HepG2 (cell line): ENCODE data around the gene TYW1. TPM values are rescaled to one million over a fixed set of nuclear protein-coding genes. Genes with fewer than 3 reads are reported as not detected.
"Not testable (repeated sequence)": the region's sequence is repeated elsewhere in the genome, so short reads cannot be mapped to it uniquely, and the experiment has no call there.

ENCODE experiments used
- ATAC-seq: fragments of 200-7000 bp; cut with Tn5 transposase; 3 replicates; pipeline ENCODE4 v1.9.1; 2020; ENCODE audit warnings: mild to moderate bottlenecking, moderate library complexity
- BruUV-seq: library from RNA; stranded (reverse); fragments of 400-500 nt; replicated peaks from 2 replicates; lab custom pipeline; 2021; lab: Mats Ljungman, UMichigan
- CTCF ChIA-PET: fragments of 300-600 bp; formaldehyde crosslinking; extraction: SDS; loops from one replicate; lab custom pipeline; 2021; ENCODE audit warnings: low total read pairs, inconsistent platforms, low intra/inter-chr PET ratio; lab: Yijun Ruan, JAX
- POLR2A ChIA-PET: fragments of 350-600 bp; sonication (Branson Sonifier 250); formaldehyde crosslinking; loops from one replicate; lab custom pipeline; 2020; ENCODE audit warnings: antibody characterized with exemption, inconsistent platforms; lab: Yijun Ruan, JAX
- DNase-seq: peaks from one replicate; pipeline ENCODE4 v3.0.0-alpha.2; 2015; ENCODE audit warnings: low spot score
- FAIRE-seq: peaks from 3 replicates; lab custom pipeline; 2011; peaks lifted over from hg19 to GRCh38; lab: Jason Lieb, UNC
- H2AFZ ChIP-seq: one replicate; pipeline ENCODE4 v1.6.1; 2011; ENCODE audit warnings: low read length, inconsistent platforms
- H3K27ac ChIP-seq: fragments of 300-600 bp; 3 replicates; pipeline ENCODE4 v1.8.0; 2011; ENCODE audit warnings: mixed run types, mild to moderate bottlenecking, mixed read lengths, low read length, inconsistent platforms; ENCODE audit not compliant: insufficient read depth; ENCODE audit errors: extremely low read length
- H3K27me3 ChIP-seq, 2 experiments: fragments of 200-600 bp in 1 of 2; 2 replicates in 1 of 2; 3 replicates in 1 of 2; pipeline versions ENCODE4 v1.6.0 to v1.8.0; 2011; ENCODE audit warnings: low read length in 2 of 2, mild to moderate bottlenecking in 2 of 2, moderate library complexity in 2 of 2, inconsistent platforms in 1 of 2; ENCODE audit not compliant: insufficient read depth in 2 of 2, control insufficient read depth in 1 of 2
- H3K36me3 ChIP-seq, 2 experiments: fragments of 200-600 bp in 1 of 2; replicated peaks in 1 of 2; 2 replicates in 1 of 2; 3 replicates in 1 of 2; pipeline versions ENCODE4 v1.5.1 to v1.8.0; 2011; ENCODE audit warnings: low read length in 2 of 2, inconsistent platforms in 1 of 2; ENCODE audit not compliant: insufficient read depth in 2 of 2, control insufficient read depth in 1 of 2
- H3K4me1 ChIP-seq: 2 replicates; pipeline ENCODE4 v1.5.1; 2012; ENCODE audit warnings: low read length, inconsistent platforms; ENCODE audit not compliant: insufficient read depth
- H3K4me2 ChIP-seq: 2 replicates; pipeline ENCODE4 v1.6.0; 2011; ENCODE audit warnings: low read depth, low read length, inconsistent platforms
- H3K4me3 ChIP-seq, 3 experiments: fragments of 200-600 bp in 1 of 3; sonication (generic), shearing (Covaris generic) in 1 of 3; replicated peaks in 1 of 3; 2 replicates each; pipeline ENCODE4 v1.5.1; 2011 to 2016; ENCODE audit warnings: low read length in 3 of 3, inconsistent platforms in 2 of 3, low read depth in 2 of 3, mild to moderate bottlenecking in 2 of 3, control low read depth in 1 of 3, mixed read lengths in 1 of 3; ENCODE audit not compliant: insufficient read depth in 1 of 3
- H3K79me2 ChIP-seq: one replicate; pipeline ENCODE4 v1.6.1; 2011; ENCODE audit warnings: low read length, inconsistent platforms; ENCODE audit not compliant: insufficient read depth
- H3K9ac ChIP-seq: 2 replicates; pipeline ENCODE4 v1.6.0; 2011; ENCODE audit warnings: mild to moderate bottlenecking, low read depth, low read length, inconsistent platforms; ENCODE audit not compliant: insufficient read depth
- H3K9me3 ChIP-seq: 2 replicates; pipeline ENCODE4 v1.5.1; 2012; ENCODE audit warnings: mild to moderate bottlenecking, low read length
- H4K20me1 ChIP-seq: 2 replicates; pipeline ENCODE4 v1.6.0; 2011; ENCODE audit warnings: inconsistent platforms, mild to moderate bottlenecking, low read length, moderate library complexity; ENCODE audit not compliant: insufficient read depth
- WGBS: methylation state at CpG from one replicate; pipeline ENCODE4 v1.1.6; 2017; ENCODE audit warnings: low lambda C conversion rate; 5-methylcytosine and 5-hydroxymethylcytosine counted together
- in situ Hi-C: cut with HindIII; loops from 2 replicates; pipeline ENCODE4 v1.10.0; 2017; ENCODE audit warnings: low pct_unique_long_range_greater_than_20kb; ENCODE audit not compliant: extremely low pct_ligation_motif_present
- intact Hi-C: fragments of 100-400 bp; cut with micrococcal nuclease; formaldehyde crosslinking; loops from one replicate; pipeline ENCODE4 v1.10.0; 2022; ENCODE audit not compliant: unreplicated experiment
- polyA plus RNA-seq, 8 experiments: library from polyadenylated mRNA; depleted of rRNA in 3 of 8; stranded (reverse) in 7 of 8; unstranded in 1 of 8; fragments of >200 nt; fragmentation: Illumina TruSeq in 4 of 8; extraction: Trizol in 4 of 8; gene quantifications; 2 replicates each; pipeline versions ENCODE4 v1.2.1 to v1.2.3, GENCODE V29; 2011 to 2016; ENCODE audit warnings: low read depth in 4 of 8, missing spikeins in 1 of 8, mixed read lengths in 1 of 8; ENCODE audit not compliant: insufficient read depth in 1 of 8
- total RNA-seq, 5 experiments: library from RNA; depleted of rRNA; stranded (reverse); fragments of >200 nt; fragmentation: Illumina TruSeq; extraction: Trizol; gene quantifications; 2 replicates each; pipeline ENCODE4 v1.2.3, GENCODE V29; 2016; ENCODE audit warnings: low read depth in 1 of 5

Gene TYW1
- total and polyA plus RNA-seq, 2 of the 13 experiments (the other 11 are each of a cell fraction or from before 2014, with no cell fraction given), result 8.6 to 17.6 TPM

GRCh38 chr7:67137489-67137888 is 140.9 kb downstream of the TYW1 start:
- H3K79me2 ChIP-seq, H3K27ac ChIP-seq, H3K9me3 ChIP-seq, DNase-seq, H4K20me1 ChIP-seq, H2AFZ ChIP-seq, in situ Hi-C loops, ATAC-seq, FAIRE-seq, H3K4me2 ChIP-seq, POLR2A ChIA-PET, H3K36me3 ChIP-seq, H3K9ac ChIP-seq, H3K27me3 ChIP-seq, BruUV-seq, H3K4me1 ChIP-seq, H3K4me3 ChIP-seq, intact Hi-C loops, CTCF ChIA-PET: not testable (repeated sequence)
- WGBS, result 98% methylated on average over 3 of the region's 3 CpGs

- WGBS, result 100% methylated on average over 3 of the region's 3 CpGs
- H3K27ac ChIP-seq, H3K4me2 ChIP-seq, FAIRE-seq, BruUV-seq, H2AFZ ChIP-seq, H3K4me3 ChIP-seq, H3K27me3 ChIP-seq, in situ Hi-C loops, ATAC-seq, H3K36me3 ChIP-seq, POLR2A ChIA-PET, H3K79me2 ChIP-seq, H4K20me1 ChIP-seq, H3K9me3 ChIP-seq, CTCF ChIA-PET, H3K9ac ChIP-seq, DNase-seq, H3K4me1 ChIP-seq, intact Hi-C loops: not testable (repeated sequence)
Measured at GRCh38 chr7:67139876-67140275, 143.2 kb downstream of the TYW1 start.

- ATAC-seq, BruUV-seq, H3K4me2 ChIP-seq, H3K4me1 ChIP-seq, in situ Hi-C loops, H3K27ac ChIP-seq, H3K4me3 ChIP-seq, H3K9me3 ChIP-seq, intact Hi-C loops, POLR2A ChIA-PET, H3K79me2 ChIP-seq, DNase-seq, H2AFZ ChIP-seq, H3K27me3 ChIP-seq, H3K36me3 ChIP-seq, H3K9ac ChIP-seq, CTCF ChIA-PET, H4K20me1 ChIP-seq: not testable (repeated sequence)
- WGBS, result 95% methylated on average over 2 of the region's 2 CpGs
- FAIRE-seq, result peak; percentile 63
Measured at GRCh38 chr7:67141001-67141400, 144.4 kb downstream of the TYW1 start.

- BruUV-seq, H3K4me2 ChIP-seq, ATAC-seq, H3K9ac ChIP-seq, H3K4me3 ChIP-seq, in situ Hi-C loops, H3K36me3 ChIP-seq, intact Hi-C loops, H4K20me1 ChIP-seq, H3K79me2 ChIP-seq, POLR2A ChIA-PET, H3K9me3 ChIP-seq, H3K27ac ChIP-seq, H2AFZ ChIP-seq, H3K27me3 ChIP-seq, H3K4me1 ChIP-seq, DNase-seq, CTCF ChIA-PET: not testable (repeated sequence)
- FAIRE-seq, result peak; percentile 68
- 92% methylated on average over 9 of the region's 9 CpGs for WGBS
Measured at GRCh38 chr7:67143091-67143786, 146.6 kb downstream of the TYW1 start.
